IPS DF 6.9 (cell line): ENCODE results near the gene ANXA1.

Experiments
- DNase-seq: peaks from one replicate; pipeline ENCODE4 v3.0.0-alpha.2; 2013; ENCODE audit warnings: low read depth, low spot score
- H3K27ac ChIP-seq: one replicate; pipeline ENCODE4 v1.5.1; 2013; ENCODE audit warnings: low read length, control low read depth
- H3K27me3 ChIP-seq: 2 replicates; pipeline ENCODE4 v1.6.1; 2013; ENCODE audit warnings: mild to moderate bottlenecking, low read length; ENCODE audit not compliant: control insufficient read depth, insufficient read depth
- H3K36me3 ChIP-seq: 2 replicates; pipeline ENCODE4 v1.6.1; 2013; ENCODE audit warnings: low read length; ENCODE audit not compliant: control insufficient read depth, insufficient read depth
- H3K4me1 ChIP-seq: 2 replicates; pipeline ENCODE4 v1.6.1; 2013; ENCODE audit warnings: low read length; ENCODE audit not compliant: control insufficient read depth, insufficient read depth
- H3K4me3 ChIP-seq: 2 replicates; pipeline ENCODE4 v1.5.1; 2013; ENCODE audit warnings: mild to moderate bottlenecking, low read length
- H3K9me3 ChIP-seq: 2 replicates; pipeline ENCODE4 v1.6.1; 2013; ENCODE audit warnings: low read length, inconsistent platforms; ENCODE audit not compliant: control insufficient read depth, insufficient read depth
- WGBS: extraction: QIAGEN DNeasy Blood & Tissue Kit; methylation state at CpG from one replicate; pipeline ENCODE4 v1.1.7; 2013; ENCODE audit warnings: mixed read lengths, missing lambda C conversion rate; ENCODE audit not compliant: insufficient read length, insufficient coverage; 5-methylcytosine and 5-hydroxymethylcytosine counted together

ANXA1 gene

GRCh38 chr9:73138516-73138915, 13.1 kb upstream of the ANXA1 start:
- no peaks in the 10 kb centered on the region for H3K27me3 ChIP-seq
- no peak overlapping the region for H3K4me3 ChIP-seq
- WGBS: no CpG with 5 or more reads among the region's 2 CpGs
- no peak overlapping the region for H3K27ac ChIP-seq
- no peaks in the 10 kb centered on the region for H3K4me1 ChIP-seq
- no peaks in the 10 kb centered on the region for H3K9me3 ChIP-seq
- no peaks in the 10 kb centered on the region for H3K36me3 ChIP-seq
- DNase-seq: no peak

DNA sequence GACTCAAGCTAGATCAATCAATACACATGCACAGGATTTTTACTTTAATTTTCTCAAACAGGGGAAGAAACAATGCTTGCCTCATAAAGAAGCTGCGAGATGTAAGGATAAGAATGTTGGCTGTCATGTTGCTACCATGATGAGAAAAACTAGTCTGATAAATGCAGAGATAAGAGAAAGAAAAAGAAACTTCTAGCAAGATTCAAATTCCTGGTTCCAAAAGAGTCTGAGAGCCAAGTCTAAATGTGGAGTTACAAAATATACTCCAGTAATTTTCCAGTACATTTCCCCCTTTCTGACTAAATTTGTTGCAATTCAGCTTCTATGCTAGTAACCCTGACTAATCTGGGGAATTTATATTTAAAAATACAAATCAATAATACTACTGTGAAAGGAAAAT, 10.4 kb upstream of the ANXA1 start:
- no peak for DNase-seq
- no peak overlapping the region for H3K4me3 ChIP-seq
- H3K27ac ChIP-seq: no peak overlapping the region
- H3K27me3 ChIP-seq: no peaks in the 10 kb centered on the region
- no peaks in the 10 kb centered on the region for H3K36me3 ChIP-seq
- no peaks in the 10 kb centered on the region for H3K4me1 ChIP-seq
- no peaks in the 10 kb centered on the region for H3K9me3 ChIP-seq
- WGBS: no CpG with 5 or more reads among the region's 1 CpG

DNA sequence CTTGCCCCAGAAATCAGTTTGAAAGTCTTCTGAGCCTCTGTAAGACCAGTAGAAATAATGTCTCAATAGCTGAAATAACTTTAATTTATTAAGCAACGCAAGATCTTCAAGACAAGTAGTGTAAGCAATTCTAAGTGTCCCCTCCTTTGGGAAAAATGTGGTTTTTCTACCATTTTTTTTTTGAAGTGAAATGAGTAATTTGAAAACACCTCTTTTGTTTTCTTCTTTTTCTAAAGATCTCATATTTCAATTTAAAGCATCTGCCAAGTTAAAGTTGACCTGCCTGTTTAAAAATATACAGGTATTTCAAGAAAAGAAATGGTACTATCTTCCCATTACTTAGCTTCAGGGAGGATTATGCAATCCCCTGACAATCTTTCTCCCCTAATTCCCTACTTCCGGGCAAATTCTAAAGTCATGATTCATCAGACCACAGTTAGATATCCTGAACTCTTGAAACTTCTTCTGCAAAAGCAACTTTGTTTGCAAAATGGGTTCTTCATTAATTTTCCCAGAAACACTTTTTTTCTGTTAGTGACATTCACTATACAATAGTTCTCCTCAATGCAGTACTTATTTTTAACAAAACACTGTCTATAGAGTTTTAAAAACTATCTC, 7.8 kb upstream of the ANXA1 start:
- H3K4me1 ChIP-seq: no peaks in the 10 kb centered on the region
- DNase-seq: no peak
- H3K27ac ChIP-seq: no peak overlapping the region
- no peaks in the 10 kb centered on the region for H3K9me3 ChIP-seq
- no peaks in the 10 kb centered on the region for H3K36me3 ChIP-seq
- H3K4me3 ChIP-seq: no peak overlapping the region
- WGBS: no CpG with 5 or more reads among the region's 2 CpGs
- H3K27me3 ChIP-seq: no peaks in the 10 kb centered on the region

DNA sequence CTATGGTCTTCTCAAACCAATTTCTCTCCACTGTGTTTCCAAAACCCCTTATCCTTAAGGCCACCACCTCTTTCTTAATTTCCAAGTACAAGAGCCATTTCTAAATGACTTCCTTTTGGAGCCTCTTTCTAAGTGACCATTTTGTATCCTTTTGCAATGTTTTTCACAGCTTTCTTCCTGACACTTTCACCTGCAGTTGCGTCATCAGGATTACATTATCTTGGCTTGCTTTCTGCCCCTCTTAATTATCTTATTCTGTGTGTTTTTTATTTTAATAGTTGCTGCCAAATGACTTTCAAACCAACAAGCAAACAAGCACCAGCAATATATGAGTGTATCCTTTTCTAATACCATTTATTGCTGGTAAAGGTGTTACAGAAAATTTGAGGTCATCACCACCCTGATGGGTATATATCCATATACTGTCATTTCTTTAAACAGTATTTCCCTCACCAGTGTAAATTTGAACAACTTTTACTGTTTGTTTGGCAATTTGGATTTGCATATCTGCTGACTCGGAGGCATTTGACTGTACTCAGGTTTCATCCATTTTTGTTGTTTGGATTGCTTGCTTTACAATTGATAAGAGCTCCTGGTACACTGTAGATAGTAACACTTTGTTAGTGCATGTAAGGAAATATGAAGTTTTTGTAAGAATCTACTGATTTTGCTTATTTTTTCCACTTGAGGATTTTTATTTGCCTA, 5.4 kb upstream of the ANXA1 start:
- DNase-seq: no peak
- Histone ChIP-seq H3K27me3 (no peaks in the 10 kb centered on the region), H3K9me3 (no peaks in the 10 kb centered on the region), H3K36me3 (no peaks in the 10 kb centered on the region), H3K4me3 (no peak overlapping the region), H3K27ac (no peak overlapping the region), H3K4me1 (no peaks in the 10 kb centered on the region)
- WGBS: no CpG with 5 or more reads among the region's 2 CpGs

DNA sequence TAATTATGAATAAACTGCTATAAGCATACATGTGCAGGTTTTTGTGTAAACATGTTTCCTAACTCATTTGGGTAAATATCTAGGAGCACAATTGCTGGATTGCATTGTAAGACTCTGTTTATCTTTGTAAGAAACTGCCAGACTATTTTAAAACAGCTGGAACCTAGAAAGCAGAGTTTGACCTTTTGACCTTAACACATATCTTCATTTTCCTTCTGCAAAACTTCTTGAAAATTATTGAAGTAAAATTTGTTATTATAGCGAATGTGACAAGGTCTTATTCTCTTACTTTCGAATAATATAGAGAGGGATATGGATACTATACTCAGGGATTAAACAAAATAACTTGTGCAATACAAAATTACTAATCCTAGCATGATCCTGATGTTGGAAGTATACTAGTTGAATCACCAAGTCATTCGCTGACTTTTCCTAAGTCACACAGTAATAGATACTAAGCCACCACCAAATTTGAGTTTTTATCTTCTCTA, 3.2 kb upstream of the ANXA1 start:
- Histone ChIP-seq H3K27me3 (no peaks in the 10 kb centered on the region), H3K36me3 (no peaks in the 10 kb centered on the region), H3K9me3 (no peaks in the 10 kb centered on the region), H3K27ac (no peak overlapping the region), H3K4me1 (no peaks in the 10 kb centered on the region), H3K4me3 (no peak overlapping the region)
- DNase-seq: no peak
- WGBS: 100% methylated on average over 2 of the region's 3 CpGs

- no peak for DNase-seq
- Histone ChIP-seq H3K9me3 (no peaks in the 10 kb centered on the region), H3K27ac (no peak overlapping the region), H3K27me3 (no peaks in the 10 kb centered on the region), H3K4me1 (0 out of 2 replicates have a peak, but pooled peaks cover 1% of the 10 kb centered on the region), H3K36me3 (no peaks in the 10 kb centered on the region), H3K4me3 (no peak overlapping the region)
- no CpG with 5 or more reads among the region's 4 CpGs for WGBS
Observed at GRCh38 chr9:73149371-73150067, 2.1 kb upstream of the ANXA1 start.

DNA sequence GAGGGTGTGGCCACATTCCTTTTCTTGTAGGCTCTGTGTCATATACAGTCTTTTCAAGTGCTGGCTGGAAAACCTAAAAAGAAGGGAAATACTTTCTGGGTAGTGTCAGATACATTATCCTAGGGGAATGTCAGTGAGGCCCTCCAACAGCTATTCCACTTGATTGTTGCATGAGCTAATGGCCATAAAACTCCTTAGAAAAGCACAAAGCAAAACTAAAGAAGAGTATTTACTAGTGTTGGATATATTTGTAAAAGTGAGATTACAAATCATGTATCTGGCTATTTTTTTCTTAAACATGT, 829 bp downstream of the ANXA1 start:
- H3K27ac ChIP-seq: no peak overlapping the region
- H3K4me3 ChIP-seq: no peak overlapping the region
- no peaks in the 10 kb centered on the region for H3K9me3 ChIP-seq
- 0 out of 2 replicates have a peak, but pooled peaks cover 1% of the 10 kb centered on the region for H3K4me1 ChIP-seq
- no peak for DNase-seq
- H3K27me3 ChIP-seq: no peaks in the 10 kb centered on the region
- H3K36me3 ChIP-seq: no peaks in the 10 kb centered on the region

GRCh38 chr9:73152953-73153352, 1.3 kb downstream of the ANXA1 start:
- H3K36me3 ChIP-seq: no peaks in the 10 kb centered on the region
- H3K4me1 ChIP-seq: 0 out of 2 replicates have a peak, but pooled peaks cover 1% of the 10 kb centered on the region
- H3K4me3 ChIP-seq: no peak overlapping the region
- WGBS: no CpG with 5 or more reads among the region's 2 CpGs
- no peak overlapping the region for H3K27ac ChIP-seq
- no peaks in the 10 kb centered on the region for H3K9me3 ChIP-seq
- DNase-seq: no peak
- H3K27me3 ChIP-seq: no peaks in the 10 kb centered on the region

GRCh38 chr9:73153793-73154227, 2.1 kb downstream of the ANXA1 start:
- no peak for DNase-seq
- no peaks in the 10 kb centered on the region for H3K9me3 ChIP-seq
- 0 out of 2 replicates have a peak, but pooled peaks cover 1% of the 10 kb centered on the region for H3K4me1 ChIP-seq
- H3K36me3 ChIP-seq: no peaks in the 10 kb centered on the region
- no peaks in the 10 kb centered on the region for H3K27me3 ChIP-seq
- no peak overlapping the region for H3K27ac ChIP-seq
- no peak overlapping the region for H3K4me3 ChIP-seq
- WGBS: no CpG with 5 or more reads among the region's 4 CpGs

GRCh38 chr9:73154271-73154670, 2.6 kb downstream of the ANXA1 start:
- Histone ChIP-seq H3K4me1 (0 out of 2 replicates have a peak, but pooled peaks cover 1% of the 10 kb centered on the region), H3K4me3 (no peak overlapping the region), H3K9me3 (no peaks in the 10 kb centered on the region), H3K27ac (no peak overlapping the region), H3K36me3 (no peaks in the 10 kb centered on the region), H3K27me3 (no peaks in the 10 kb centered on the region)
- DNase-seq: no peak
- WGBS: no CpG with 5 or more reads among the region's 8 CpGs
